Neural cell (in vitro differentiated cells): Measurements from ENCODE around the gene LRCOL1. TPM values are rescaled to one million over a fixed set of nuclear protein-coding genes. Genes with fewer than 3 reads are reported as not detected.

Experiments used
- H2AFZ ChIP-seq: fragments of 200-600, 300-800 bp; sonication (generic), shearing (Covaris generic); 2 replicates; pipeline ENCODE4 v1.6.0; 2014; ENCODE audit warnings: low read depth, mild to moderate bottlenecking, antibody characterized with exemption, low read length, moderate library complexity
- H3F3A ChIP-seq: fragments of 200-600 bp; shearing (Covaris generic); 2 replicates; pipeline ENCODE4 v1.6.1; 2016; ENCODE audit warnings: mild to moderate bottlenecking, moderate library complexity, mixed read lengths, antibody characterized with exemption, low read length; ENCODE audit not compliant: insufficient read depth, poor library complexity, severe bottlenecking
- H3K27ac ChIP-seq: fragments of 200-600, 300-800 bp; sonication (generic), shearing (Covaris generic); 2 replicates; pipeline ENCODE4 v1.5.1; 2014; ENCODE audit warnings: mild to moderate bottlenecking, low read length, moderate library complexity
- H3K27me3 ChIP-seq: fragments of 300-800, 200-600 bp; sonication (generic), shearing (Covaris generic); 2 replicates; pipeline ENCODE4 v1.6.0; 2014; ENCODE audit warnings: mild to moderate bottlenecking, low read depth, low read length, moderate library complexity; ENCODE audit not compliant: insufficient read depth
- H3K36me3 ChIP-seq: fragments of 300-800, 200-600 bp; sonication (generic), shearing (Covaris generic); 2 replicates; pipeline ENCODE4 v1.5.1; 2014; ENCODE audit warnings: mild to moderate bottlenecking, antibody characterized with exemption, low read length, moderate library complexity; ENCODE audit not compliant: insufficient read depth
- H3K4me2 ChIP-seq: fragments of 300-800, 200-600 bp; sonication (generic), shearing (Covaris generic); 2 replicates; pipeline ENCODE4 v1.6.0; 2014; ENCODE audit warnings: mild to moderate bottlenecking, low read length
- H3K4me3 ChIP-seq: fragments of 300-800, 200-600 bp; sonication (generic), shearing (Covaris generic); 2 replicates; pipeline ENCODE4 v1.5.1; 2014; ENCODE audit warnings: mild to moderate bottlenecking, low read length, moderate library complexity
- H3K79me2 ChIP-seq: fragments of 200-600 bp; shearing (Covaris generic); replicated peaks from 2 replicates; pipeline ENCODE4 v1.6.0; 2014; ENCODE audit warnings: mild to moderate bottlenecking, low read length, moderate library complexity; ENCODE audit not compliant: insufficient read depth
- H3K9ac ChIP-seq: fragments of 300-800, 200-600 bp; sonication (generic), shearing (Covaris generic); 2 replicates; pipeline ENCODE4 v1.6.1; 2016; ENCODE audit warnings: mild to moderate bottlenecking, low read length, mixed read lengths
- H3K9me2 ChIP-seq: fragments of 200-600 bp; shearing (Covaris generic); 2 replicates; pipeline ENCODE4 v1.6.1; 2016; ENCODE audit warnings: mild to moderate bottlenecking, low read length, mixed read lengths; ENCODE audit not compliant: insufficient read depth
- H3K9me3 ChIP-seq: fragments of 200-600, 300-800 bp; sonication (generic), shearing (Covaris generic); 2 replicates; pipeline ENCODE4 v1.6.1; 2016; ENCODE audit warnings: mild to moderate bottlenecking, mixed run types, low read length, moderate library complexity, mixed read lengths
- H4K20me1 ChIP-seq: fragments of 200-600 bp; shearing (Covaris generic); 2 replicates; pipeline ENCODE4 v1.6.1; 2016; ENCODE audit warnings: mild to moderate bottlenecking, mixed run types; ENCODE audit not compliant: insufficient read depth
- CTCF ChIP-seq: fragments of 450-650 bp; IDR thresholded peaks from 2 replicates; pipeline ENCODE4 v1.5.1; 2014; ENCODE audit warnings: antibody characterized with exemption, mild to moderate bottlenecking, moderate library complexity; ENCODE audit not compliant: poor library complexity, severe bottlenecking
- EP300 ChIP-seq: fragments of 450-650 bp; conservative IDR thresholded peaks from 2 replicates; pipeline ENCODE4 v1.6.1; 2014; ENCODE audit warnings: antibody characterized with exemption, mild to moderate bottlenecking, moderate library complexity; ENCODE audit not compliant: poor library complexity, severe bottlenecking
- EZH2 ChIP-seq: fragments of 200-600, 300-800 bp; shearing (Covaris generic), sonication (generic); IDR thresholded peaks from 2 replicates; pipeline ENCODE4 v1.6.1; 2014; ENCODE audit warnings: antibody characterized with exemption, low read length, borderline replicate concordance, mild to moderate bottlenecking; ENCODE audit not compliant: insufficient read depth, poor library complexity, severe bottlenecking
- MXI1 ChIP-seq: fragments of 450-650 bp; conservative IDR thresholded peaks from 2 replicates; pipeline ENCODE4 v1.6.1; 2014; ENCODE audit warnings: antibody characterized with exemption, mild to moderate bottlenecking; ENCODE audit not compliant: poor library complexity, severe bottlenecking
- POLR2AphosphoS5 ChIP-seq: IDR thresholded peaks from 2 replicates; pipeline ENCODE4 v1.6.1; 2012
- RAD21 ChIP-seq: fragments of 450-650 bp; conservative IDR thresholded peaks from 2 replicates; pipeline ENCODE4 v1.6.1; 2014; ENCODE audit warnings: antibody characterized with exemption, mild to moderate bottlenecking, moderate library complexity
- REST ChIP-seq: IDR thresholded peaks from 2 replicates; pipeline ENCODE4 v1.6.1; 2012; ENCODE audit warnings: borderline replicate concordance
- SMC3 ChIP-seq: fragments of 450-650 bp; conservative IDR thresholded peaks from 2 replicates; pipeline ENCODE4 v1.6.1; 2014; ENCODE audit warnings: antibody characterized with exemption, mild to moderate bottlenecking, moderate library complexity; ENCODE audit not compliant: poor library complexity
- TAF1 ChIP-seq: IDR thresholded peaks from 2 replicates; pipeline ENCODE4 v1.6.1; 2012; ENCODE audit warnings: low read depth
- polyA plus RNA-seq: library from polyadenylated mRNA; depleted of rRNA; stranded (reverse); fragments of >200 nt; gene quantifications from 2 replicates; pipeline ENCODE4 v1.2.3, GENCODE V29; 2014

LRCOL1 gene
- polyA plus RNA-seq, 1 donor from 2014 or later: not detected

DNA sequence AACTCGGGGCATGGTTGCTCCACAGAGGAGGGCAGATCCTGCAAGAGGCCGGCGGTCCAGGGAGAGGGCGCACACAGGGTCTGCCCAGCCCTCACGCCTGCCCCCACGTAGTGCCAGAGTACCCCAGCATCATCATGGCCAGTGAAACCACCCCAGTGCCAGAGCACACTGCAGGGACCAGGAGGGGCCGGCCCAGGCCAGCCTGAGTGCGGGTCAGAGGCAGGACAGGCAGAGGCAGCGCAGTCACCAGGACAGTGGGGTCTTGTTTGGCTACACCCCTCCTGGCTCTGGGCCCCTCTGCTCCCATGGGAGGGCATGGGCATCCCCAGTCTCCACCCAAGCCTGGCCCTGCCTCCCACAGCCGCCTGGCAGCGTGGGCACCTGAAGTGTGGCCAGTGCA, 34.7 kb downstream of the LRCOL1 start:
- H3K27ac ChIP-seq: no peak overlapping the region
- H3K9me2 ChIP-seq: no peaks in the 10 kb centered on the region
- no peaks in the 10 kb centered on the region for H3K79me2 ChIP-seq
- H3K9ac ChIP-seq: no peak overlapping the region
- H4K20me1 ChIP-seq: no peaks in the 10 kb centered on the region
- no peak overlapping the region for H3K4me2 ChIP-seq
- no peaks in the 10 kb centered on the region for H3F3A ChIP-seq
- H3K9me3 ChIP-seq: no peaks in the 10 kb centered on the region
- H3K36me3 ChIP-seq: no peaks in the 10 kb centered on the region
- no peaks in the 10 kb centered on the region for H3K27me3 ChIP-seq
- H2AFZ ChIP-seq: no peak overlapping the region
- TF ChIP-seq REST (no peak), TAF1 (no peak), EP300 (no peak), CTCF (no peak), RAD21 (no peak), SMC3 (no peak), MXI1 (no peak), EZH2 (no peak), POLR2AphosphoS5 (no peak)
- no peak overlapping the region for H3K4me3 ChIP-seq

GRCh38 chr12:132574271-132574996, 35.9 kb downstream of the LRCOL1 start:
- H4K20me1 ChIP-seq: no peaks in the 10 kb centered on the region
- no peak for TF ChIP-seq REST

More at GRCh38 chr12:132574271-132574996, 35.9 kb downstream of the LRCOL1 start:
- Histone ChIP-seq H3K4me3 (no peak overlapping the region), H3K9me2 (no peaks in the 10 kb centered on the region), H3K27ac (no peak overlapping the region), H3K4me2 (no peak overlapping the region), H3F3A (no peaks in the 10 kb centered on the region), H3K9me3 (no peaks in the 10 kb centered on the region), H3K9ac (no peak overlapping the region), H3K36me3 (no peaks in the 10 kb centered on the region), H3K79me2 (no peaks in the 10 kb centered on the region), H3K27me3 (no peaks in the 10 kb centered on the region), H2AFZ (no peak overlapping the region)
